NCI-H2081 (cell line): ENCODE measurements around the gene TP63.

Experiments
- DNase-seq, 2 experiments: peaks; one replicate each; lab custom pipeline; 2025; lab: John Stamatoyannopoulos, UW

TP63 gene

DNA sequence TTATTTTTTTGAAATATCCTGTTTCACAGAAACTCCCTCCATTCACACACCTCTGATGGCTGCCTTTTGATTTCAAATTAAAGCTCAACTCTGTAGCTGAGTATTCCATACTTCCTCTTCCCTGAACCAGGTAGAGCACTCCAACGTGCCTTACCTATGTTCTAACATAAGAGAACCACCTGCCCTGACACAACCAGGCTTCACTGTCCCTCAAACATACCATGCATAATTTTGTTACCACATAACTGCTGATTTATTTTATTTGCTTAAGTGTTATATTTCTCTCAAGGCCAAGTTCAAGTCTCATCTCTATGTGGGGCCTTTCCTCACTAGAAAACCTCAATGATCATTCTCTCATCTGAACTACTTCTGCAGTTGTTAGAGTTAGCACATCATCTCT lies 279.8 kb downstream of the TP63 start:
- no peak for DNase-seq

DNA sequence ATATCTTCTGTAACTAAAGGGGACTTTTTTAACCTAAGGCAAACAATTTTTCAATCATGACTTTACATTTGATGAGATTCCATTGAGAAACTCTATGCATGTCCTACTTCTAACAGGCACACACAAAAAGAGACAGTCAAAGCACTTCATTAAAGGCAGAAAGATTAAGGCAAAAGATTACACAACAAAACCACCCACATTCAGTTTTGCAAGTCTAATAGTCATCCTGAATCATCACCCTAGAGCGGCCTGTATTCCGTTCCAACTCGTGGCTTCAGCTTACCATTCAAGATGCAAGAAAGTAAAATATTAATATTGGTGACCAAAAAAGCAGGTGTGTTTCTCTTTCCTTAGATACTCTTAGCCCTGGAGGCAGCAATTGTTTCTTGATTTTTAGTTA lies 283.6 kb downstream of the TP63 start:
- no peak for DNase-seq

DNA sequence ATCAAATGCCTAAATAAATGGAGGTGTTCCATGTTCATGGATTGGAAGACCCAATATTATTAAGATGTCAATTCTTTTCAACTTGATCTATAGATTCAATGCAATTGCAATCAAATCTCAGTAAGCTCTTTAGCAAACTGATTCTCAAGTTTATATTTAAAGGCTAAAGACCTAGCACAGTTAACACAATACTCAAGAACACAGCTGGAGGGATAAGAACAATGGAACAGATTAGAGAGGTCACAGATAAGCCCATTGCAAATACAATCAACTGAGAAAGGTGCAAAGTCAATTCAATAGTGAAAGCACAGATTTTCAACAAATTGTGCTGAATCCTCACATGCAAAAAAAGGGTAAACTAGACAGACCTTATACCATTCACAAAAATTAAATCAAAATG lies 290.6 kb downstream of the TP63 start:
- DNase-seq = no peak

DNA sequence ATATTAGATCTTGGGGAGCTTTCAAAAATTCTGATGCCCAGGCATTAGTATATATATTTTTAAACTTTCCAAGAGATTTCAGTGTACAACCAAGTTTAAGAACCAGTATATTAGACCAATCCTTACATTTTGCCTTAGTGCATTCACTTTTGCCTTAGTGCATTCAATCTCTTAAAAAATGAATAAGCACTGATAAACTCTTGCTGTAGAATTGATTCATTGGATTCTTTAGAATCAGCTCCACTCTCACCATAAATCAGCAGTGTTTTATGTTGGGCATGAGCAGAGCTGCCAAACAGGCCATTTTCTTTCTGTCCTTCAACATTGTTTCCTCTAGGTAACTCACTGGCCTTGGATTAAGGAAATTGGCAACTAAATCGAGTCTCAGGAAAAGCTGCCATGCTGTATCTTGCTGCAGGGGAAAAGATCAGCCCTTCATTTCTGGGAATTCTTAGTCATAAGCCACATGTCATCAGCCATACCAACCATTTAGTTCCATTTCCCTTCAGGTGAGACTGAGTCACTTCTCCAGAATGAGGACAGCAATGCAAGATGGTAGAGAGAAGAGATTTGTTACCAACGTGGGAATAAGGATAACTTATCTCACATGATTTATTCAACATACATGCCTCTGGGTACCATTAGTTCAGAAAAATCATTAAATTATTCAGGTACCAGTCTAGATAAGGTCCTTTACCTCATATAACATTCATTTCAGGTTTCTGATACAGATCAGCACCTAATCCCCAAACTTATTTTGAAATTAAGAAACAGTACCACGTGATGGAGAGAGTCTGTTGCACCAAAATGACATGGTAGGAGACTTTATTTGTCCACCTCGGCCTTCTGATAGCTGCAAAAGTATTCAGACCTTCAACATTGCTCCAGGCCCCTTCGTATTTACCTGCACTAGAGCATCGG lies 297.0 kb downstream of the TP63 start:
- DNase-seq = no peak

DNA sequence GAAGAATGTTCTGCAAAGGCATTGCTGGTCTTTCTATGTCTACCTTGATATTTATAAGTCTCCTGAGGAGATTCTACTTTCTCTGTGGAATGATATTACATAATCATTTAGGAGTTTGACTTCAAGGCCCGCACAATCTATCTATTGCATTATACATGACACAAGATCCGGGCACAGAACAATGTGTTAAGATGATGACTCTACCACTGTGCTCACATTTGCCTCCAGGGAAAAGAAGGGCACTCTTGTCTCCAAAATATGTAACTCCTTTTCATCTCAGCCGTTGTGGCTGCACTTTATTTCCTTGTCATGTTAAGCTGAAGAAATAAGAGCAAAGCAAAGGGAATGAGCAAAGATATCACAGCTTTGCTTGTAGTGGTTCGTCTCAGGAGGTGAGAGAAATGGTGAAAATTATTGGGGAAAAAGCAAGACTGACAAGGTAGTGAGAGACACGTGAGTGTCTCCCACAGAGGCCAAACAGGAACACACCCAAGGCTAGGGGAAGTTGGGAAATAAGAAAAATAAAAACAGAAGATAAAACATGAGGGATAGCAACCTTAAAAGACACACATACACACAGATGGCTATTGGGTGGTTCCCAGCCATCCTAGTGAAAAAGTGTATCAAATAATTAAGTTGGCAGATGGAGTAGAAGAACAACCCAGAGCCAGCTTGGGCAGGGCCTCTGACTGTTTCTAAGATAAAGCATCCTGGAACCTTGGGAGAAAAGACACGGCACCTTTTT lies 305.2 kb downstream of the TP63 start:
- no peak for DNase-seq

DNA sequence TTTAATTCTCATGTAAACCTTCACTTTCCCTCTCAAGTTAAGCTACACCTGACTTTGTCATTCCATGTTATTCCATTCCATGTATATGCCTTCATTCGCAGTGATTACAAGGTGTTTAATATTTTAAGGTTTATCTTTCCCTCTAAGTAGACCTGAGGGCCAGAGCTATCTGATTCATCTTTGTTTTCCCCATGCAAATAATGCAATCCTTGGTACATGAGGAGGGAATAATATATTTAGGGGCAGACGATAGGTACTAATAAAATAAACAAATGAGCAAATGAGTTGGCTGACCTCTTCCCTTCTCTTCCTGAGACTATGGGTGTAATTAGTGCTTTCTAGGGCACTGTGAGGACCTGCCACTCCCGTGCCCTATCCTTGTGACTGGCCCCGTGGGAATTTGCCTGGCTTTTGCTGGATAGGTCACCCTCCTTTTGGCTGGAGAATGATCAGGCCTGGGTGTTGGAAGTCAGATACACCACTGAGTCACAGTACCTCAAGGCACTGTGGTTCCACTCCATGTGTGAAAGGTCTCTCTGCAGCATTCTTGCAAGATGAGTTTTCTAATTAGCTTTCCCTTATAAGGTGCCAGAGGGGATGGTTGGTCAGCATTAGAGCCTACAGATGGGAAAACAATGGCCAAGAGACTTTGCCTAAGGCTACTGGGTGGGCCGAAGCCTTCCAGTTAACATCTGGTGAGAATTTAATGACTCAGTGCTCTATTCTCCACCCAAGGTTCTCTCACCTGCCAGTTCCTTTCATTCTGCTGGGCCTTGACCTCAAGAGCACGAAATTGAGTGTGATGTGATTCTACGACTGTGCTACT lies 306.3 kb downstream of the TP63 start:
- no peak for DNase-seq

DNA sequence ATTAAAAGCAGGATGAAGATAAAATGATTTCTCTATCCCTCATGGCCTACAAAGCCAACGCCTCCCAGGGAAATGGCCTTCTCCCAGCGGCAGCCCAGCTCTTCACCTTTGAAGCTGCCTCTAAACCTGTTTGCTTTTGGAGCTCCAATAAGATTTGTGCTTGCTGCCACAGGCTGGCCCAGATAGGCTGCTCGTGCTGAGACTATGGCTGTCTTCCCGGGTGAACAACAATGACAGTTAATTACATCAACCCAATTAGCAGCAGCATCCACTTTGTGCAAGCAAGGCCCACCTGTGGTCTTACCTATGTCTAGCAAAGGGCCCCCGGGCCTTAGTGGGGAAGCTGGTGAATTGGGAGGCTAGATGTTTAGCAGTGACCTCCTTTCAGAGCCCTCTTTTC lies 309.9 kb downstream of the TP63 start:
- peak; percentile 21 to 71 for DNase-seq

DNA sequence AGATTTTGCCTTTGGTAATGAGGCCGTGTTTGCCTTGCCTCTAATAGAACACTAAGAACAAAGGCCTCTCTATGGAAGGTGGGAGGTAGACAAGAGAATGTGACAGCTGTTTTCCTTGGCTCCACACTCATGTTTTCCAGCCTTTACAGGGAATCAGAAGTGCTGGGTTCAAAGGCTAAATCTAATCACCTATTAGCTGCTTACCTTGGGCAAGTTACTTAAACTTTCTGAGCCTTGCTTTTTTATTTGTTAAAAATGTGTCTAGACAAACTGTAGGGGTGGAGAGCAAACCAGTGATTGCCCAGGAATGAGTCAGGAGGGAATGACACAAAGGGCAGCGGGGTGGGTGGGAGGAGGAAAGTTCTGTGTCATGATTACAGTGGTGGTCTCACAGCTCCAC lies 310.5 kb downstream of the TP63 start:
- peak in 1 of 2 experiments; percentile 46 for DNase-seq

DNA sequence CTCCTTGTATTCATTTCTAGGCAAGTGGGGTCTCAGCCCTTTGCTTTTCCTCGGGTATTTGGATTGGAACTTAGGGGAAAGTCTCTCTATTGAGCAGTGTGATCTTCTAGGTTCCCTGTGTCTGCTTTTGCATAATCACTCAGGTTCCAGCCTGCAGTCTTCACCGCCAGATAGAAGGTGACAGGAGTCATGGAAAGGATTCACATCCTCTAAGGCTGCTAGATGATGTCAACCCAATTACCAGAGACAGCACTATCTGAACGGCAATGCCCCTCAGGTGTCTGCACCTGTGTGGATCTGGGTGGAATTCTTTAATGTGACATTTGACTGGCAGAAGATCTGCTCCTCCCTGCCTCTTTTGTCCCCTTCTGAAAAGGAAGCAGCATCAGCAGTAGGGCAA lies 311.8 kb downstream of the TP63 start:
- no peak for DNase-seq

DNA sequence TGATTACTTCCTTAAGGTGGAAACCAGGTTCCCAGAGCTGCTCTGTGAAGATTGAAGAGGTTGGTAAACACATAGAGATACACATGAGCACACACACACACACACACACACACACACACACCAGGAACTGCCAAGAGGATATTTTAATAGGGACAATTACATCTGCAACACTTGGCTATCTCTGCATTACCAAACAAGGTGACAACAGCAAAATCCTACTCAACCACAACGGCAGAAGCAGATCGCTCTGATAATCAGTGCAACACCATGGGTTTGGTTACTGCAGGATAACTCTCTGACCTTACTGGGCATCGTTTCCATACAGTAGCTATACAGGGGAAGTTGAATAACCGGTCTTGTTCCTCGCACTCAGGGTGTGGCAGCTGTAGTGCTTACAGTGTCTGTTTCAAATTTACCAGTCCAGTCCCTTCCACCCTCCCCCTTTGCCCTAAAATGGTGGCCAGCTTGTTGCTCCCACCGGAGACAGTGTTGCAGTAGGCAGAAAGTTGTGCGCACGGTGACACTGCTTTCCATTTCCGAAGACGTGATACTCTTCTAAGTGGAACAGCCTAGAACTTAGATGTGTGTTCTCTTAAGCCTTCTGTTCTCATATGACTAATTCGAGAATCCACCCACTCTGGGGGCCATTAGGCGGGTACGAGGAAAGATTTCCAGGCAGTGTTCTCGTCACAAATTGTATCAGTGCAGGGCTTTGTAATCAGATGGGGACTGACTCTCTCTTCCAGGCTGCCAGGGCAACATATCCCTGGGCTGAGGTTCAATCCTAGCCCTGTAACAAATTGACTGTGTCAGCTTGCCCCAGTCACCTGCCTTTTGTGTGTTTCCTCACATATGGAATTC lies 313.3 kb downstream of the TP63 start:
- DNase-seq = no peak

DNA sequence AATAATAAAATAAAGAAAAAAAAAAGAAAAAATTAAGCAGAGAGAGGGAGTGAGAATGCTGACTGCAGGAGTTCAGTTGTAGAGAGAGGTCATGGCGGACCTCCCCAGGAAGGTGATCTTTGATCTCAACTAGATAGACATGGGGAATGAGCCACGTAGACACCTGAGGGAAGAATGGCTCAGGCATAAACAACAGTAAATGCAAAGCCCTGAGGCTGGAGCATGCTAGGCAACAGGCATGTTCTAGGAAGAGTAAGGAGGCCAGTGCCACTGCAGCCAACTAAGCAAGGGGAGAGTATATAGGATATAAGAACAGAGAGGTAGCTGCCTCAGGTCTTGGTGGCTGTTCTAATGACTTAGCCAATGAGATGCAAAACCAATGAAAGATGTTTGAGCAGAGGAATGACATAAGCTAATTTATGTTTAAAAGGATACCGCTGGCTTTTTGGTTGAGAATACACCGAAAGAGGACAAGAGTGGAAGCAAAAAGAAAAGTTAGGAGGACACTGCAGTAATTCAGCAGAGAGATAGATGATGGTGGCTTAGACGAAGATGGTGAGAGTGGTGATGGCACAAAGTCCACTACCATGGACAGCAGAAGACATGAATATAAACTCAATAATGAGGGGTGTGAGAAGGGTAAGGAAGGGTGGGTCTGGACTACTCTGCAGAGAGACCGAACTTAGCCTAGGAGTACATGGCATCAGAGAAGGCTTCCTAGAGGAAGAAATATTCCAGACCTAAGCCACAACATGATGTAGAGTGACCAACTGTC lies 314.9 kb downstream of the TP63 start:
- no peak for DNase-seq
